ENCODE measurements around the gene TTC1.

TTC1 gene

DNA sequence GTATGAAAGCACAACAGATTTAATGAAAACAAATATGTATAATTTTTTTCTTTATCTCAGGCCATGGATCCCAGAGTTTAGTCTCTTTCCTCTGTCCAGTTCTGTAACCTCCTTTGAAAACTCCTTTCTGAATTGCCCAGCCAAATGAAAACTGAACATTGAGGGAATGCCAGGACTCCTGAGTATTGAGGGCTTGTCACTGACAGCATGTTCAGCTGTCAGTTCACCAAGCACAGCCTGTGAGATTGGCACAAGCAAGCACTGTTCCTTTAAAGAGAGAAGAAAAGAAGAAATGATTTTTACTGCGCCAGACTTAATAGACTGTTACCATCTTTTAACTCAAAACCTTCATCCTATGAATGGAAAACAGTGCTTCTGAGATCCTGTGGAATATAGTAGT is 27.3 kb downstream of the TTC1 start:
- no peak for DNase-seq (ENCODE audit: low read depth, low spot score)
- CTCF ChIA-PET = interaction anchor here (1.2 to 4.4 kb wide), 2 partner anchors 15 to 309 kb away, joined by 4 to 37 read pairs; no protein-coding TSS in a partner anchor
- POLR2A ChIA-PET = no interaction called here
- H3K4me3 ChIP-seq (ENCODE audit: low read depth, low read length) = no peak overlapping the region
- TF ChIP-seq, protein P1, sequence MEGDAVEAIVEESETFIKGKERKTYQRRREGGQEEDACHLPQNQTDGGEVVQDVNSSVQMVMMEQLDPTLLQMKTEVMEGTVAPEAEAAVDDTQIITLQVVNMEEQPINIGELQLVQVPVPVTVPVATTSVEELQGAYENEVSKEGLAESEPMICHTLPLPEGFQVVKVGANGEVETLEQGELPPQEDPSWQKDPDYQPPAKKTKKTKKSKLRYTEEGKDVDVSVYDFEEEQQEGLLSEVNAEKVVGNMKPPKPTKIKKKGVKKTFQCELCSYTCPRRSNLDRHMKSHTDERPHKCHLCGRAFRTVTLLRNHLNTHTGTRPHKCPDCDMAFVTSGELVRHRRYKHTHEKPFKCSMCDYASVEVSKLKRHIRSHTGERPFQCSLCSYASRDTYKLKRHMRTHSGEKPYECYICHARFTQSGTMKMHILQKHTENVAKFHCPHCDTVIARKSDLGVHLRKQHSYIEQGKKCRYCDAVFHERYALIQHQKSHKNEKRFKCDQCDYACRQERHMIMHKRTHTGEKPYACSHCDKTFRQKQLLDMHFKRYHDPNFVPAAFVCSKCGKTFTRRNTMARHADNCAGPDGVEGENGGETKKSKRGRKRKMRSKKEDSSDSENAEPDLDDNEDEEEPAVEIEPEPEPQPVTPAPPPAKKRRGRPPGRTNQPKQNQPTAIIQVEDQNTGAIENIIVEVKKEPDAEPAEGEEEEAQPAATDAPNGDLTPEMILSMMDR (IDR thresholded peaks at IDR 0.05; ENCODE audit: insufficient read depth, low read length, missing control alignments) = no peak

DNA sequence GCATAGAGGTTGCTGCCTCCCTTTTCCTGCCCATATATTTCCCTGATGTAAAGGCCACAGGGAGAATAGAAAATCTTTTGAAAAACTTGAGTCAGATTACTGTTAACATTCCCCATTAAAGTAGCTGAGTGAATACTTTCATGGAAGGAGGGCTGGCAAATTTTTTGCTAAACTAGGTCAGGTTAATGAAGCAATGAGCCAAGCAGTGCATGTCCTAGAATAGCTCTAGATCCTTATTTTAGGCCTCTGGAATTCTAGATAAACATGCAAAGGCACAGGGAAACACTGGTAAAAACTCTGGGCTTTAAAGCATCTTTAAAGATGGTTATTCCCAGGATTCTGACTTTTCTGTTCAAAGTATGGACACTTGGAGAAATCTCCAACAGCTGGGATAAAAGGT is 27.9 kb downstream of the TTC1 start:
- DNase-seq (ENCODE audit: low read depth, low spot score) = no peak
- no peak overlapping the region for H3K4me3 ChIP-seq (ENCODE audit: low read depth, low read length)
- ChIA-PET CTCF (interaction anchor here (1.2 to 4.4 kb wide), 2 partner anchors 16 to 308 kb away, joined by 4 to 37 read pairs; no protein-coding TSS in a partner anchor), POLR2A (no interaction called here)
- TF ChIP-seq, protein P1 (IDR thresholded peaks at IDR 0.05; ENCODE audit: insufficient read depth, low read length, missing control alignments) = no peak

DNA sequence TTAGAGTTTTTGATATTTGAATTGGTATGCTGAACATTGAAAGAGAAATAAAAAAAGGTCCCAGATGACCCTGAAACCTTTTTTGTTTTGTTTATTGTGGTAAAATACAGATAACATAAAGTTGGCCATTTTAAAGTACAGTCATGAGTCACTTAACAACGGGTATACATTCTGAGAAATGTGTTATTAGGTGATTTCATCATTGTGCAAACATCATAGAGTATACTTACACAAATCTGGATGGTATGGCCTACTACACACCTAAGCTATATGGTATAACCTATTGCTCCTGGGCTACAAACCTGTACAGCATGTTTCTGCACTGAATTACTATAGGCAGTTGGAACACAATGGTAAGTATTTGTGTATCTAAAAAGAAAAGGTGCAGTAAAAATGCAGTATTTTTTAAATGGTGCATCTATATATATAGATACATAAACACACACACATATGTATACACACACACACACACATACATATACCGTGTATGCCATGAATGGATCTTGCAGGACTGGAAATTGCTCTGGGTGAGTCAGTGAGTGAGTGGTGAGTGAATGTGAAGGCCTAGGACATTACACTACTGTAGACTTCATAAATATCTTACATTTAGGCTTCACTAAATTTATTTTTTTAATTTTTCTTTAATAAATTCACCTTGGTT is 31.0 kb downstream of the TTC1 start:
- H3K4me3 ChIP-seq (ENCODE audit: low read depth, low read length) = no peak overlapping the region
- DNase-seq (ENCODE audit: low read depth, low spot score) = no peak
- CTCF ChIA-PET = interaction anchor here (1.2 to 2.0 kb wide), 3 partner anchors 18 to 41 kb away, joined by 3 to 11 read pairs (median 8); no protein-coding TSS in a partner anchor
- POLR2A ChIA-PET = interaction anchor here (0.6 kb wide), 1 partner anchor 70 kb away, joined by 4 read pairs; no protein-coding TSS in a partner anchor
- TF ChIP-seq, protein P1 (IDR thresholded peaks at IDR 0.05; ENCODE audit: insufficient read depth, low read length, missing control alignments) = no peak

DNA sequence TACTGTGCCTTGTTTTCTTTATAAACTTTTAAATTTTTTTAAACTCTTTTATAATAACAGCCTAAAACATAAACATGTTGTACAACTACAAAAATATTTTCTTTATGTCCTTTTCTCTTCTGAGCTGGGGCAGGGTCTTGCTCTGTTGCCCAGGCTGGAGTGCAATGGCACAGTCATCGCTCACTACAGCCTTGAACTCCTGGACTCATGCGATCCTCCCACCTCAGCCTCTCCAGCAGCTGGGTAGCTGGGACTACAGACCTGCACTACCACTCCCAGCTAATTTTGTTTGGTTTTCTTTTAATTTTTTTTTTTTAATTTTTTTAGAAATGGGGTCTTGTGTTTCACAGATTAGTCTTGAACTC is 31.5 kb downstream of the TTC1 start:
- H3K4me3 ChIP-seq (ENCODE audit: low read depth, low read length) = no peak overlapping the region
- TF ChIP-seq, protein P1 (IDR thresholded peaks at IDR 0.05; ENCODE audit: insufficient read depth, low read length, missing control alignments) = no peak
- ChIA-PET POLR2A (interaction anchor here (0.6 kb wide), 1 partner anchor 70 kb away, joined by 4 read pairs; no protein-coding TSS in a partner anchor), CTCF (interaction anchor here (1.4 to 2.0 kb wide), 2 partner anchors 19 to 40 kb away, joined by 3 to 8 read pairs; no protein-coding TSS in a partner anchor)
- DNase-seq (ENCODE audit: low read depth, low spot score) = no peak

DNA sequence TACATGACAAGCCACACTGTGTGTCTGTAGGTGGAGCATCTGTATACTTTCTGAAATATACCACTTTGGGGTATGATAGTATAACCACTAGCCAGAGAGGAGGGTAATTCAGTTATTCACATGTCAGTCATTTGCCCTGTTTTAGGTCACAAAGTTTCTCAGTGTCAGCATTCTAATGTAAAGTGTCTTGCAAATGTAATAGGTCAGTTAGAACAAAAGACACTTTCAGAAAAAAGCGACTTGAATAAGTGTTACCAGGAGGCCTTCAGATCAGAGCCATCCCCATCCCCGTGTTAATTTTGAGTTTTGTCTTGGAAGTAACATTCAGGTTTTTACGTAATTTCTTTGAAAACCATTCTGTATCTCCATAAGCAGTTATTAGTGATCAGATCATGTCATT is 33.7 kb downstream of the TTC1 start:
- ChIA-PET POLR2A (no interaction called here), CTCF (interaction anchor here (0.6 kb wide), 1 partner anchor 162 kb away, joined by 3 read pairs; no protein-coding TSS in a partner anchor)
- no peak overlapping the region for H3K4me3 ChIP-seq (ENCODE audit: low read depth, low read length)
- no peak for DNase-seq (ENCODE audit: low read depth, low spot score)
- TF ChIP-seq, protein P1 (IDR thresholded peaks at IDR 0.05; ENCODE audit: insufficient read depth, low read length, missing control alignments) = no peak

DNA sequence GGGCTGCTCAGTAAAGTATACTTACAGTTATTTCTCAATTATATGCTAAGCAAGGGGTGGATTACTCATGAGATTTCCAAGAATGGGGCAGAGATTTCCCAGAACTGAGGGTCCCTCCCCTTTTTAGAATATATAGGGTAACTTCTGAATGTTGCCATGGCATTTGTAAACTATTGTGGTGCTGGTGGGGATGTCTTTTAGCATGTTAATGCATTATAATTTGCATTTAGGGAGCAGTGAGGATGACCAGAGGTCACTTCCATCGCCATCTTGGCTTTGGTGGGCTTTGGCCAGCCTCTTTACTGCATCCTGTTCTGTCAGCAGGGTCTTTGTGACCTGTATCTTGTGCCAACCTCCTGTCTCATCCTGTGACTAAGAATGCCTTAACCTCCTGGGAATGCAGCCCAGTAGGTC is 35.5 kb downstream of the TTC1 start:
- ChIA-PET POLR2A (no interaction called here), CTCF (interaction anchor here (0.7 kb wide), 1 partner anchor 9 kb away, joined by 3 read pairs; no protein-coding TSS in a partner anchor)
- TF ChIP-seq, protein P1 (IDR thresholded peaks at IDR 0.05; ENCODE audit: insufficient read depth, low read length, missing control alignments) = no peak
- DNase-seq (ENCODE audit: low read depth, low spot score) = no peak
- H3K4me3 ChIP-seq (ENCODE audit: low read depth, low read length) = no peak overlapping the region

All from AG04449 (cell line).